Sigmoid colon (tissue), 3 donors: ENCODE data around the gene NUMBL.

Experiments used
- CTCF ChIP-seq, 4 experiments: fragments of 450-650 bp in 3 of 4; fragments of 200-600 bp in 1 of 4; IDR thresholded peaks; one replicate each; pipeline ENCODE4 v1.5.1; 2016 to 2019; ENCODE audit warnings: antibody characterized with exemption in 4 of 4, mild to moderate bottlenecking in 3 of 4, moderate library complexity in 2 of 4
- POLR2A ChIP-seq, 2 donors: fragments of 450-650 bp; IDR thresholded peaks; one replicate each; pipeline ENCODE4 v1.6.1; 2016; ENCODE audit warnings: antibody characterized with exemption in 2 of 2, mild to moderate bottlenecking in 2 of 2, moderate library complexity in 2 of 2

- TF ChIP-seq POLR2A (IDR thresholded peaks at IDR 0.05) (no peak), CTCF (IDR thresholded peaks at IDR 0.05) (no peak)
Observed at GRCh38 chr19:40621283-40621682, 69.2 kb downstream of the NUMBL start.
